ENCODE results near the gene SLC6A20.

SLC6A20 gene

GRCh38 chr3:45800611-45801010 is 4.3 kb upstream of the SLC6A20 start:
- no peak overlapping the region for H3K27ac ChIP-seq (ENCODE audit: low read length)
- no peaks in the 10 kb centered on the region for H3K4me1 ChIP-seq (ENCODE audit: control insufficient read depth, insufficient read depth, low read length)
- no peaks in the 10 kb centered on the region for H3K9me3 ChIP-seq (ENCODE audit: control insufficient read depth, insufficient read depth, low read length)
- H3K27me3 ChIP-seq (ENCODE audit: control insufficient read depth, insufficient read depth, low read length): peaks cover 24% of the 10 kb centered on the region
- WGBS (ENCODE audit: insufficient coverage, insufficient read length): no CpG with 5 or more reads among the region's 4 CpGs
- H3K4me3 ChIP-seq (ENCODE audit: low read length): no peak overlapping the region
- no peaks in the 10 kb centered on the region for H3K36me3 ChIP-seq (ENCODE audit: control insufficient read depth, insufficient read depth, low read length)
- no peak for DNase-seq (ENCODE audit: low read depth, low spot score)

DNA sequence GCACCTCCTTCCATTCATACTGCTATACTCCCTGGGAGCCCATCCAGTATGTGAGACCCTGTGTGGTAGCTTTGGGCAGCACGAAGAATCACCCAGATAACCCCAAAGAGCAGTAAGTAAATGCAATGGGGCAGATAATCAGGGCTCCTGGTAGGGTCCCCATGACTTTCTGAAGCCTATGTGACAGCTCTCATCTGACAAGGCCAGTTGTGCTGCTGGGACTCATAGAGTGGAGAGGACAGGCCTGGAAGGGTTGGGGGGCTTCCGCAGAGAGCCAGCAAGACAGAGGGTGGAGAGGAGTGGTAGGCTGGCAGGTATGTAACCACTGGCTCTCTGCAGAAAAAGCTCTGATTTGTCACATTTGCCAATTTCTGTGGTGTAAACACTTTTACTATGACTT is 3.2 kb upstream of the SLC6A20 start:
- Histone ChIP-seq H3K4me1 (ENCODE audit: control insufficient read depth, insufficient read depth, low read length) (no peaks in the 10 kb centered on the region), H3K27me3 (ENCODE audit: control insufficient read depth, insufficient read depth, low read length) (peaks cover 28% of the 10 kb centered on the region), H3K4me3 (ENCODE audit: low read length) (no peak overlapping the region), H3K9me3 (ENCODE audit: control insufficient read depth, insufficient read depth, low read length) (no peaks in the 10 kb centered on the region), H3K36me3 (ENCODE audit: control insufficient read depth, insufficient read depth, low read length) (no peaks in the 10 kb centered on the region), H3K27ac (ENCODE audit: low read length) (no peak overlapping the region)
- DNase-seq (ENCODE audit: low read depth, low spot score): no peak
- no CpG with 5 or more reads among the region's 2 CpGs for WGBS (ENCODE audit: insufficient coverage, insufficient read length)

GRCh38 chr3:45798034-45798433 is 1.7 kb upstream of the SLC6A20 start:
- DNase-seq (ENCODE audit: low read depth, low spot score): no peak
- Histone ChIP-seq H3K4me1 (ENCODE audit: control insufficient read depth, insufficient read depth, low read length) (no peaks in the 10 kb centered on the region), H3K9me3 (ENCODE audit: control insufficient read depth, insufficient read depth, low read length) (no peaks in the 10 kb centered on the region), H3K27me3 (ENCODE audit: control insufficient read depth, insufficient read depth, low read length) (peaks cover 32% of the 10 kb centered on the region), H3K4me3 (ENCODE audit: low read length) (no peak overlapping the region), H3K36me3 (ENCODE audit: control insufficient read depth, insufficient read depth, low read length) (no peaks in the 10 kb centered on the region), H3K27ac (ENCODE audit: low read length) (no peak overlapping the region)
- no CpG with 5 or more reads among the region's 4 CpGs for WGBS (ENCODE audit: insufficient coverage, insufficient read length)

- Histone ChIP-seq H3K4me1 (ENCODE audit: control insufficient read depth, insufficient read depth, low read length) (no peaks in the 10 kb centered on the region), H3K27ac (ENCODE audit: low read length) (no peak overlapping the region), H3K27me3 (ENCODE audit: control insufficient read depth, insufficient read depth, low read length) (peaks cover 32% of the 10 kb centered on the region), H3K36me3 (ENCODE audit: control insufficient read depth, insufficient read depth, low read length) (no peaks in the 10 kb centered on the region), H3K4me3 (ENCODE audit: low read length) (no peak overlapping the region; the same call in 1 of the 2 replicates), H3K9me3 (ENCODE audit: control insufficient read depth, insufficient read depth, low read length) (no peaks in the 10 kb centered on the region)
- DNase-seq (ENCODE audit: low read depth, low spot score): no peak
- no CpG with 5 or more reads among the region's 13 CpGs for WGBS (ENCODE audit: insufficient coverage, insufficient read length)
These were observed 734 bp upstream of the SLC6A20 start for GRCh38 chr3:45796902-45797637.

DNA sequence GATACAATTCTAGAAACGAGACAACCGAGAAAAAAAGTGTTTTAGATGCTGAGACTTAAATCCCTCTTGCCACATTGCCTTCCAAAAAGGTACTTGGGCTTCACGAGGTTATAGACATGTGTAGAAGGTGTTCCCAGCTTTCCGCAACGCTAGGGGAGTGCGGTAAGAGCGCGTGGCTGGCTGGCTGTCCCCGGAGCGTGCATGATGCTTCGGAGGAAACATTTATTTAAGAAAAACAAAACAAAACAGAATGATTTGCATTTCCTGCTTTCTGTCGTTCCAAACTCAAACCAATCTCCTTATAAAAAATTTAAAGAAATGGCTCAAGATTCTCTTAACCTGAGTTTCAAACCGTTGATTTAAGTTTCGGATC is 841 bp downstream of the SLC6A20 start:
- Histone ChIP-seq H3K27ac (ENCODE audit: low read length) (no peak overlapping the region), H3K4me3 (ENCODE audit: low read length) (no peak overlapping the region), H3K27me3 (ENCODE audit: control insufficient read depth, insufficient read depth, low read length) (peaks cover 32% of the 10 kb centered on the region), H3K9me3 (ENCODE audit: control insufficient read depth, insufficient read depth, low read length) (no peaks in the 10 kb centered on the region), H3K4me1 (ENCODE audit: control insufficient read depth, insufficient read depth, low read length) (no peaks in the 10 kb centered on the region), H3K36me3 (ENCODE audit: control insufficient read depth, insufficient read depth, low read length) (no peaks in the 10 kb centered on the region)
- no peak for DNase-seq (ENCODE audit: low read depth, low spot score)
- no CpG with 5 or more reads among the region's 14 CpGs for WGBS (ENCODE audit: insufficient coverage, insufficient read length)

- WGBS (ENCODE audit: insufficient coverage, insufficient read length): no CpG with 5 or more reads among the region's 1 CpG
- H3K27me3 ChIP-seq (ENCODE audit: control insufficient read depth, insufficient read depth, low read length): peaks cover 32% of the 10 kb centered on the region
These were observed 1.7 kb downstream of the SLC6A20 start for GRCh38 chr3:45794660-45795059.

GRCh38 chr3:45794177-45794560 is 2.2 kb downstream of the SLC6A20 start:
- WGBS (ENCODE audit: insufficient coverage, insufficient read length): no CpG with 5 or more reads among the region's 5 CpGs
- Histone ChIP-seq H3K4me3 (ENCODE audit: low read length) (no peak overlapping the region), H3K27ac (ENCODE audit: low read length) (no peak overlapping the region), H3K4me1 (ENCODE audit: control insufficient read depth, insufficient read depth, low read length) (no peaks in the 10 kb centered on the region), H3K27me3 (ENCODE audit: control insufficient read depth, insufficient read depth, low read length) (peaks cover 32% of the 10 kb centered on the region), H3K9me3 (ENCODE audit: control insufficient read depth, insufficient read depth, low read length) (no peaks in the 10 kb centered on the region), H3K36me3 (ENCODE audit: control insufficient read depth, insufficient read depth, low read length) (no peaks in the 10 kb centered on the region)
- no peak for DNase-seq (ENCODE audit: low read depth, low spot score)

More at GRCh38 chr3:45794660-45795059, 1.7 kb downstream of the SLC6A20 start:
- no peak overlapping the region for H3K27ac ChIP-seq (ENCODE audit: low read length)
- no peak overlapping the region for H3K4me3 ChIP-seq (ENCODE audit: low read length)
- no peak for DNase-seq (ENCODE audit: low read depth, low spot score)
- no peaks in the 10 kb centered on the region for H3K36me3 ChIP-seq (ENCODE audit: control insufficient read depth, insufficient read depth, low read length)
- no peaks in the 10 kb centered on the region for H3K9me3 ChIP-seq (ENCODE audit: control insufficient read depth, insufficient read depth, low read length)
- no peaks in the 10 kb centered on the region for H3K4me1 ChIP-seq (ENCODE audit: control insufficient read depth, insufficient read depth, low read length)

DNA sequence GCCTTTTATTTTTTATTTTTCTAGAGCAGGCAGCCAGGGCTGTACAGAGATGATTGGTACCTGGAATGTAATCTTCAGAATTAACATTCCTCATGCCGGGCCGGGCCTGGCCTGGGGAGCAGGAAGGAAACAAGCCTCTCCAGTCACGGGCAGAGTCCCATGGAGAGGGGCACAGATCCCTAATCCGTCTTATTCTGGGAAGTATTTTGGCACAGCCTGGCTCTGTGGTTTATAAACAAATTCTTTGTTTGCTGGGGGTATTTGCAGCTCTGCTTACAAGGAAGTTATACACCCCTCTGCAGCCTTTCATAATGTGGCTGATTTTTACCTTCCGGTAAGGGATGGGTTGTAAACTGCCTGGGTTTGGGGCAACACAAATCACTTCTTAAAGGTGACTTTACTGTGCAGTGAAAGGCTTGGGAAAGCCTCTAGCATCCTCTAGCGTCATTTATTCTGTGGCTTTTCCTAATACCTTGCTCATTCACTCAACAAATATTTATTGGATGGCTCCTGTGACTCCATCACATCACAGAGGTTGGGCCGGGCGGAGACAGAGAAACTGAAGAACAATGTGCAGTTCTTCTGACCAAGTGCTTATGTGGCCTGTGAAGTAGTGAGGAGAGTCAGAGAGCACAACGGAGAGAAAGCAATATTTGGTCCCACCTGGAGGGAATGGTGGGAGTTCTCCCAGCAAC is 2.7 kb downstream of the SLC6A20 start:
- DNase-seq (ENCODE audit: low read depth, low spot score): no peak
- H3K27me3 ChIP-seq (ENCODE audit: control insufficient read depth, insufficient read depth, low read length): peaks cover 32% of the 10 kb centered on the region
- WGBS (ENCODE audit: insufficient coverage, insufficient read length): no CpG with 5 or more reads among the region's 9 CpGs
- H3K9me3 ChIP-seq (ENCODE audit: control insufficient read depth, insufficient read depth, low read length): no peaks in the 10 kb centered on the region
- no peaks in the 10 kb centered on the region for H3K4me1 ChIP-seq (ENCODE audit: control insufficient read depth, insufficient read depth, low read length)
- H3K27ac ChIP-seq (ENCODE audit: low read length): no peak overlapping the region
- H3K36me3 ChIP-seq (ENCODE audit: control insufficient read depth, insufficient read depth, low read length): no peaks in the 10 kb centered on the region
- H3K4me3 ChIP-seq (ENCODE audit: low read length): no peak overlapping the region

DNA sequence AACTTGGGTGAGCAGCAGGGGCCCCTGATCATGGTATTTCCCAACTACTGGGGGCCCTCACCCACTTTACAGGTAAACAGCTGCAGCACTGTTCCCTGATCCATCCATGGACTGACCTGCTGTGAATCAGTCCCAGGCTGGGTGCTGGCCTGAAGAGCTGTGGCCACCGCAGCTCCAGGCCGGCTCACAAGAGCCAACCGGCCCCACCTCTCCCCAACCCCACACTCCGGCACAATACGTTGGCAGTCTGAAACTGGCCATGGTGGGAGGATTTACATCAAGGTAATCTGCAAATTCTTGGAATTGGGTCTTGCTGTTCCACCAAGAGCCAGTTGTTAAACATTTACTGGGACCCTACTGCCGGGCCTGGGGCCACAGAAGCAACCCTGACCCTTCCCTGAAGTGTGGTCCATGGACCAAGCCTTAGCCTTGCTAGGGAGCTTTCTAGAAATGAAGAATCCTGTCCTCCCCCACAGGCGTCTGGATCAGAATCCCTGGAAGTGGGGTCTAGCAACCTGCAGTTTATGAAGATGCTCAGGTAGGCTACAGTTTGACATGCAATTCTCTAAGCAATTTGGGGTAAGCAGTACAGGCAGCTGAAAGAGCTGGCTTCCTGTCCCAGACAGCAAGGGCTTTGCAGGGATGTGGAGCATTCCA is 3.7 kb downstream of the SLC6A20 start:
- DNase-seq (ENCODE audit: low read depth, low spot score): no peak
- Histone ChIP-seq H3K27ac (ENCODE audit: low read length) (no peak overlapping the region), H3K9me3 (ENCODE audit: control insufficient read depth, insufficient read depth, low read length) (no peaks in the 10 kb centered on the region), H3K4me3 (ENCODE audit: low read length) (no peak overlapping the region), H3K4me1 (ENCODE audit: control insufficient read depth, insufficient read depth, low read length) (no peaks in the 10 kb centered on the region), H3K36me3 (ENCODE audit: control insufficient read depth, insufficient read depth, low read length) (no peaks in the 10 kb centered on the region), H3K27me3 (ENCODE audit: control insufficient read depth, insufficient read depth, low read length) (peaks cover 26% of the 10 kb centered on the region)
- WGBS (ENCODE audit: insufficient coverage, insufficient read length): no CpG with 5 or more reads among the region's 7 CpGs

- H3K27me3 ChIP-seq (ENCODE audit: control insufficient read depth, insufficient read depth, low read length): peaks cover 20% of the 10 kb centered on the region
- H3K36me3 ChIP-seq (ENCODE audit: control insufficient read depth, insufficient read depth, low read length): no peaks in the 10 kb centered on the region
- H3K9me3 ChIP-seq (ENCODE audit: control insufficient read depth, insufficient read depth, low read length): no peaks in the 10 kb centered on the region
- no peak overlapping the region for H3K4me3 ChIP-seq (ENCODE audit: low read length)
- H3K4me1 ChIP-seq (ENCODE audit: control insufficient read depth, insufficient read depth, low read length): no peaks in the 10 kb centered on the region
- no CpG with 5 or more reads among the region's 2 CpGs for WGBS (ENCODE audit: insufficient coverage, insufficient read length)
- no peak overlapping the region for H3K27ac ChIP-seq (ENCODE audit: low read length)
- DNase-seq (ENCODE audit: low read depth, low spot score): no peak
These were observed 4.3 kb downstream of the SLC6A20 start for GRCh38 chr3:45792036-45792435.
